ENCODE measurements around the gene RRP8.

The RRP8 gene

DNA sequence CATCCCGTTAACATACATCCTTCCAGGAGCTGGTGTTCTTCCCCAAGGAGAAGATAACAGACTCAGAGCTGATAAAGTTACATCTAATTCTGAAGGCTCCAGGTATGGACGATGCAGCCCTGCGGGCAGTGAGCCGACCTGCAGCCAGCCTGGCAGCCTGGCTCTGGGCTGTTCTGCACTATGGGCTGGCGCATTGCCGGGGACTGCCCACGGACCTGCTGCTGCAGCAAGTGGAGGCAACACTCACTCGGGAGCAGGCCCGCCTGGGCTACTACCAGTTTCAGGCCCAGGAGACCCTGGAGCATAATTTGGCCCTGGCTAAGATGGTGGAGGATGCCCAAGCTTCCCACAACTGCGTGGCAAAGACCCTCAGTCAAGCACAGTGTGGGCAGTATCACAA is 39.7 kb downstream of the RRP8 start:
- no peak for ATAC-seq
- no peak for TF ChIP-seq ESRRG (CRISPR knock-in tag; IDR thresholded peaks at IDR 0.05)
- TF ChIP-seq ISL1 (CRISPR knock-in tag; IDR thresholded peaks at IDR 0.05) = no peak
- no peak for TF ChIP-seq RARB (CRISPR knock-in tag; IDR thresholded peaks at IDR 0.05)
- TF ChIP-seq, protein P1, sequence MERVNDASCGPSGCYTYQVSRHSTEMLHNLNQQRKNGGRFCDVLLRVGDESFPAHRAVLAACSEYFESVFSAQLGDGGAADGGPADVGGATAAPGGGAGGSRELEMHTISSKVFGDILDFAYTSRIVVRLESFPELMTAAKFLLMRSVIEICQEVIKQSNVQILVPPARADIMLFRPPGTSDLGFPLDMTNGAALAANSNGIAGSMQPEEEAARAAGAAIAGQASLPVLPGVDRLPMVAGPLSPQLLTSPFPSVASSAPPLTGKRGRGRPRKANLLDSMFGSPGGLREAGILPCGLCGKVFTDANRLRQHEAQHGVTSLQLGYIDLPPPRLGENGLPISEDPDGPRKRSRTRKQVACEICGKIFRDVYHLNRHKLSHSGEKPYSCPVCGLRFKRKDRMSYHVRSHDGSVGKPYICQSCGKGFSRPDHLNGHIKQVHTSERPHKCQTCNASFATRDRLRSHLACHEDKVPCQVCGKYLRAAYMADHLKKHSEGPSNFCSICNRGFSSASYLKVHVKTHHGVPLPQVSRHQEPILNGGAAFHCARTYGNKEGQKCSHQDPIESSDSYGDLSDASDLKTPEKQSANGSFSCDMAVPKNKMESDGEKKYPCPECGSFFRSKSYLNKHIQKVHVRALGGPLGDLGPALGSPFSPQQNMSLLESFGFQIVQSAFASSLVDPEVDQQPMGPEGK (CRISPR knock-in tag; IDR thresholded peaks at IDR 0.05; ENCODE audit: borderline replicate concordance) = no peak
- TF ChIP-seq ZNF8 (CRISPR knock-in tag; IDR thresholded peaks at IDR 0.05) = no peak
- TF ChIP-seq, protein P2, sequence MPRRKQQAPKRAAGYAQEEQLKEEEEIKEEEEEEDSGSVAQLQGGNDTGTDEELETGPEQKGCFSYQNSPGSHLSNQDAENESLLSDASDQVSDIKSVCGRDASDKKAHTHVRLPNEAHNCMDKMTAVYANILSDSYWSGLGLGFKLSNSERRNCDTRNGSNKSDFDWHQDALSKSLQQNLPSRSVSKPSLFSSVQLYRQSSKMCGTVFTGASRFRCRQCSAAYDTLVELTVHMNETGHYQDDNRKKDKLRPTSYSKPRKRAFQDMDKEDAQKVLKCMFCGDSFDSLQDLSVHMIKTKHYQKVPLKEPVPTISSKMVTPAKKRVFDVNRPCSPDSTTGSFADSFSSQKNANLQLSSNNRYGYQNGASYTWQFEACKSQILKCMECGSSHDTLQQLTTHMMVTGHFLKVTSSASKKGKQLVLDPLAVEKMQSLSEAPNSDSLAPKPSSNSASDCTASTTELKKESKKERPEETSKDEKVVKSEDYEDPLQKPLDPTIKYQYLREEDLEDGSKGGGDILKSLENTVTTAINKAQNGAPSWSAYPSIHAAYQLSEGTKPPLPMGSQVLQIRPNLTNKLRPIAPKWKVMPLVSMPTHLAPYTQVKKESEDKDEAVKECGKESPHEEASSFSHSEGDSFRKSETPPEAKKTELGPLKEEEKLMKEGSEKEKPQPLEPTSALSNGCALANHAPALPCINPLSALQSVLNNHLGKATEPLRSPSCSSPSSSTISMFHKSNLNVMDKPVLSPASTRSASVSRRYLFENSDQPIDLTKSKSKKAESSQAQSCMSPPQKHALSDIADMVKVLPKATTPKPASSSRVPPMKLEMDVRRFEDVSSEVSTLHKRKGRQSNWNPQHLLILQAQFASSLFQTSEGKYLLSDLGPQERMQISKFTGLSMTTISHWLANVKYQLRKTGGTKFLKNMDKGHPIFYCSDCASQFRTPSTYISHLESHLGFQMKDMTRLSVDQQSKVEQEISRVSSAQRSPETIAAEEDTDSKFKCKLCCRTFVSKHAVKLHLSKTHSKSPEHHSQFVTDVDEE (CRISPR knock-in tag; IDR thresholded peaks at IDR 0.05) = no peak
- TF ChIP-seq ZFP3 (CRISPR knock-in tag; IDR thresholded peaks at IDR 0.05) = no peak
- TF ChIP-seq ZNF70 (CRISPR knock-in tag; IDR thresholded peaks at IDR 0.05) = no peak
- no peak for TF ChIP-seq CSDC2 (CRISPR knock-in tag; IDR thresholded peaks at IDR 0.05)
- no peak for TF ChIP-seq BACH2 (CRISPR knock-in tag; IDR thresholded peaks at IDR 0.05; ENCODE audit: borderline replicate concordance)
- no peak for TF ChIP-seq ZFP30 (CRISPR knock-in tag; IDR thresholded peaks at IDR 0.05)
- TF ChIP-seq TCF4 (CRISPR knock-in tag; IDR thresholded peaks at IDR 0.05; ENCODE audit: borderline replicate concordance) = no peak

DNA sequence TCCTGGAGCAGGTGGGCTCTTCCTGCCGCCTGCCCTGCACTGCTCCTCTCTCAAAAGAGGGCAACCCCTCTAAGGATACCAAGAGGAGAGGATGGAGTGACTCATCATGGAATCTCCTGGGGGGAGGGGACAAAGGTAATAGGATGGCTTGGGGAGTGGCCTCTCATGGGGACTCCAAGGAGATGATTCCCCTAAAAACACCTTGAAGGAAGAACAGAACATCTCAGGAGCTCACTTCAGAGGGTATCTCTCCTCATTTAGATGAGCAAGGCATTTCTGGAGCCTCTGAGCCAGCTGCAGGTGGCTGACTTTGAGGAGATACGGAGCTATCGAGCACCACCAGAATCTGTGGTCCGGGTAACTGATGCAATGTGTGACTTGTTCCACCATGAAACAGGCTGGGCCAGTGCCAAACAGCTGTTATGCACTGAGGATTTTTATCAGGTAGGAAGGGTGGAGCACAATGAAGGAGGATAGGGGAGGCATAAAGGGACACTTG is 40.2 kb downstream of the RRP8 start:
- no peak for TF ChIP-seq CSDC2 (CRISPR knock-in tag; IDR thresholded peaks at IDR 0.05)
- TF ChIP-seq, protein P3, sequence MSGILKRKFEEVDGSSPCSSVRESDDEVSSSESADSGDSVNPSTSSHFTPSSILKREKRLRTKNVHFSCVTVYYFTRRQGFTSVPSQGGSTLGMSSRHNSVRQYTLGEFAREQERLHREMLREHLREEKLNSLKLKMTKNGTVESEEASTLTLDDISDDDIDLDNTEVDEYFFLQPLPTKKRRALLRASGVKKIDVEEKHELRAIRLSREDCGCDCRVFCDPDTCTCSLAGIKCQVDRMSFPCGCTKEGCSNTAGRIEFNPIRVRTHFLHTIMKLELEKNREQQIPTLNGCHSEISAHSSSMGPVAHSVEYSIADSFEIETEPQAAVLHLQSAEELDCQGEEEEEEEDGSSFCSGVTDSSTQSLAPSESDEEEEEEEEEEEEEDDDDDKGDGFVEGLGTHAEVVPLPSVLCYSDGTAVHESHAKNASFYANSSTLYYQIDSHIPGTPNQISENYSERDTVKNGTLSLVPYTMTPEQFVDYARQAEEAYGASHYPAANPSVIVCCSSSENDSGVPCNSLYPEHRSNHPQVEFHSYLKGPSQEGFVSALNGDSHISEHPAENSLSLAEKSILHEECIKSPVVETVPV (CRISPR knock-in tag; IDR thresholded peaks at IDR 0.05) = no peak
- TF ChIP-seq, protein P4, sequence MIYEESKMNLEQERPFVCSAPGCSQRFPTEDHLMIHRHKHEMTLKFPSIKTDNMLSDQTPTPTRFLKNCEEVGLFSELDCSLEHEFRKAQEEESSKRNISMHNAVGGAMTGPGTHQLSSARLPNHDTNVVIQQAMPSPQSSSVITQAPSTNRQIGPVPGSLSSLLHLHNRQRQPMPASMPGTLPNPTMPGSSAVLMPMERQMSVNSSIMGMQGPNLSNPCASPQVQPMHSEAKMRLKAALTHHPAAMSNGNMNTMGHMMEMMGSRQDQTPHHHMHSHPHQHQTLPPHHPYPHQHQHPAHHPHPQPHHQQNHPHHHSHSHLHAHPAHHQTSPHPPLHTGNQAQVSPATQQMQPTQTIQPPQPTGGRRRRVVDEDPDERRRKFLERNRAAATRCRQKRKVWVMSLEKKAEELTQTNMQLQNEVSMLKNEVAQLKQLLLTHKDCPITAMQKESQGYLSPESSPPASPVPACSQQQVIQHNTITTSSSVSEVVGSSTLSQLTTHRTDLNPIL (CRISPR knock-in tag; IDR thresholded peaks at IDR 0.05; ENCODE audit: low read depth) = no peak
- no peak for TF ChIP-seq PPARA (CRISPR knock-in tag; IDR thresholded peaks at IDR 0.05; ENCODE audit: borderline replicate concordance)
- no peak for TF ChIP-seq SNAI2 (CRISPR knock-in tag; IDR thresholded peaks at IDR 0.05)
- TF ChIP-seq GLIS3 (CRISPR knock-in tag; IDR thresholded peaks at IDR 0.05) = no peak
- ATAC-seq = no peak

DNA sequence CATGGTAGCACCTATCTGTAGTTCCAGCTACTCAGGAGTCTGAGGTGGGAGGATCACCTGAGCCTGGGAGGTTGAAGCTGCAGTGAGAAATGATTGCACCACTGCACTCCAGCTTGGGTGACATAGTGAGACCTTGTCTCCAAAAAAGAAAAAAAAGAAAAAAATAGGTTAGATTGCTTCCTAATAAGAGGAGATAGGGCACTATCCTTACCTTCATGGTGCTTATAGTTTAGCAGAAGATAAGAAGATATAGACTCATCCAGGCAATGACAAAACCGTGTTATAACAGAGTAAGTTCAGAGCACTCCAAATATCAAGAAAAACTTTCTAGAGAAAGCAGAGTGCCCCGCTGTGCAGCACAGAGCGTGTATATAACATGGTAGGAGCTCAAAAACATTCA is 42.1 kb downstream of the RRP8 start:
- ATAC-seq = no peak
- TF ChIP-seq ZFP3 (CRISPR knock-in tag; IDR thresholded peaks at IDR 0.05) = no peak
- TF ChIP-seq TOX (CRISPR knock-in tag; IDR thresholded peaks at IDR 0.05; ENCODE audit: borderline replicate concordance) = no peak
- TF ChIP-seq ZC3H10 (CRISPR knock-in tag; IDR thresholded peaks at IDR 0.05) = no peak
- TF ChIP-seq ISL1 (CRISPR knock-in tag; IDR thresholded peaks at IDR 0.05) = no peak
- TF ChIP-seq PPARA (CRISPR knock-in tag; IDR thresholded peaks at IDR 0.05; ENCODE audit: borderline replicate concordance) = no peak
- TF ChIP-seq, protein P2 (CRISPR knock-in tag; IDR thresholded peaks at IDR 0.05) = no peak
- no peak for TF ChIP-seq ZNF70 (CRISPR knock-in tag; IDR thresholded peaks at IDR 0.05)
- TF ChIP-seq, protein P1 (CRISPR knock-in tag; IDR thresholded peaks at IDR 0.05; ENCODE audit: borderline replicate concordance) = no peak
- TF ChIP-seq ZNF565 (CRISPR knock-in tag; conservative IDR thresholded peaks at IDR 0.05; ENCODE audit: low read depth) = no peak
- no peak for TF ChIP-seq ZFP30 (CRISPR knock-in tag; IDR thresholded peaks at IDR 0.05)
- no peak for TF ChIP-seq ARNTL (CRISPR knock-in tag; IDR thresholded peaks at IDR 0.05; ENCODE audit: borderline replicate concordance, low read depth)
- TF ChIP-seq RARB (CRISPR knock-in tag; IDR thresholded peaks at IDR 0.05) = no peak
- no peak for TF ChIP-seq TCF4 (CRISPR knock-in tag; IDR thresholded peaks at IDR 0.05; ENCODE audit: borderline replicate concordance)
- TF ChIP-seq OSR1 (CRISPR knock-in tag; IDR thresholded peaks at IDR 0.05) = no peak
- TF ChIP-seq SNAI2 (CRISPR knock-in tag; IDR thresholded peaks at IDR 0.05) = no peak
- TF ChIP-seq ZNF8 (CRISPR knock-in tag; IDR thresholded peaks at IDR 0.05) = no peak
- TF ChIP-seq BACH2 (CRISPR knock-in tag; IDR thresholded peaks at IDR 0.05; ENCODE audit: borderline replicate concordance) = no peak
- TF ChIP-seq, protein P4 (CRISPR knock-in tag; IDR thresholded peaks at IDR 0.05; ENCODE audit: low read depth) = no peak
- TF ChIP-seq GLIS3 (CRISPR knock-in tag; IDR thresholded peaks at IDR 0.05) = no peak
